ENCODE measurements around the gene CXXC5.

DNA sequence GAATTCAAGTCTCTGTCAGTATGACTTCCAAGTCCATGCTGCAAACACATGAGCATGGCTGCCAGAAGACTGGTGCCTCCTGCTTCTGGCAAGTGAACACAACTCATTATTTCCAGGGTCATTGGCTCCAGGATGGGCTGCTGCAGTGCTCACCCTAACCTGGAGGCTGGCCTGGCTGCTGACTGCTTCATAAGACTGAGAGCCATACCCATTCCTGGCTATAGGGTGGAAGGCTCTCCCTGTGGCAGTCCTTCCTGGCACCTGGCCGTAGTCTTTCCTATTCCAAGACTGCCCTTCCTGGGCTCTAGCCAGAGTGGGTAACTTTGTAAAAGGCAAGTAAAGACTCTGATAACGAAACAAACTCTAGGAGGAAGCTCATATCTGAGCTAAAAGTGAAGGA, 51.2 kb downstream of the CXXC5 start:
- TF ChIP-seq, protein P1, sequence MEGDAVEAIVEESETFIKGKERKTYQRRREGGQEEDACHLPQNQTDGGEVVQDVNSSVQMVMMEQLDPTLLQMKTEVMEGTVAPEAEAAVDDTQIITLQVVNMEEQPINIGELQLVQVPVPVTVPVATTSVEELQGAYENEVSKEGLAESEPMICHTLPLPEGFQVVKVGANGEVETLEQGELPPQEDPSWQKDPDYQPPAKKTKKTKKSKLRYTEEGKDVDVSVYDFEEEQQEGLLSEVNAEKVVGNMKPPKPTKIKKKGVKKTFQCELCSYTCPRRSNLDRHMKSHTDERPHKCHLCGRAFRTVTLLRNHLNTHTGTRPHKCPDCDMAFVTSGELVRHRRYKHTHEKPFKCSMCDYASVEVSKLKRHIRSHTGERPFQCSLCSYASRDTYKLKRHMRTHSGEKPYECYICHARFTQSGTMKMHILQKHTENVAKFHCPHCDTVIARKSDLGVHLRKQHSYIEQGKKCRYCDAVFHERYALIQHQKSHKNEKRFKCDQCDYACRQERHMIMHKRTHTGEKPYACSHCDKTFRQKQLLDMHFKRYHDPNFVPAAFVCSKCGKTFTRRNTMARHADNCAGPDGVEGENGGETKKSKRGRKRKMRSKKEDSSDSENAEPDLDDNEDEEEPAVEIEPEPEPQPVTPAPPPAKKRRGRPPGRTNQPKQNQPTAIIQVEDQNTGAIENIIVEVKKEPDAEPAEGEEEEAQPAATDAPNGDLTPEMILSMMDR (IDR thresholded peaks at IDR 0.05) = no peak
- TF ChIP-seq POLR2A (IDR thresholded peaks at IDR 0.05) (no peak), EP300 (IDR thresholded peaks at IDR 0.05) (no peak)
